Left kidney (tissue), 2 donors: ENCODE measurements around the gene NYNRIN. TPM values are rescaled to one million over a fixed set of nuclear protein-coding genes. Genes with fewer than 3 reads are reported as not detected.

Source experiments
- DNase-seq: peaks from one replicate; pipeline ENCODE4 v3.0.0-alpha.2; 2013
- polyA plus RNA-seq: library from polyadenylated mRNA; unstranded; fragments of 120-200 nt; gene quantifications from one replicate; pipeline ENCODE4 v1.2.1, GENCODE V29; 2013; ENCODE audit not compliant: insufficient read length

Gene NYNRIN
- polyA plus RNA-seq, 1 donor = 54.6 TPM

DNA sequence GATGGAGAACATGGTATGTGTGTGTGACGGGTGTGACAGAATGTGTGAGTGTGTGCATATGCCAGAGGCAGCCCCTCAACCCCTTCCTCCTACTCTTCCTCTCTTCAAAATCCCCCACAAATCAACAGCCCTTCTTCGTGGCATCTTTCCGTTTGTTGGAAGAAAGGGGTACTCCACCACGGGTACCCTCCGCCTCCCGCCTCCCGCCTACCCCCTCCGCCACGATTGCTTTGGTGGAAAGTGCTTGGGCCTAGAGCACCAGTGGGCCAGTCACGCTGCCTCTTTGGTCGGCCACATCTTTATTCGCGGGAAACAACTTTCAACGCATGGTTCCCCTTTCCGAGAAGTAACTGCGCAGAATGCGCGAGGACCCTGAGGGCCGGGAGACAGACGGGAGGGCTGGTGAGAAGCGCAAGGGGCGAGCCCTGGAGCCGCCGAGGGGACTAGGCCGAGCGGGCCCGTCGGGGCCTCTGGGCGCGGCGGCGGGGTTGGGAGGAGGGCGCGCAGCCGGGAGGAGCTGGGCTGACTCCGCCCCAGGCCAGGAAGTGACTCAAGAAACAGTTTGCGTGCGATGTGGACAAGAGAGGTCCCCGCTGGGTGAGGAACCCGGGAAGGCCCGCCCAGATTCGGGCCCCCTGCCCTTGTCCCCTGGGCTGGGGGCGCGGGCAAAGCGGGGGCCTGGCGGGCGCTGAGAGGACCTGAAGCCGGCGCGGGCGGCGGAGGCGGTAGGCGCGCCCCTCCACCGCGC lies 30.8 kb downstream of the NYNRIN start, which contains the start of the genes CBLN3 and KHNYN:
CBLN3 (minus strand) TSS at position 274 of the 748 bp plus-strand sequence. CDS start 614 bp downstream, outside the sequence.
KHNYN (plus strand) TSS at position 560 of the 748 bp plus-strand sequence. CDS start 777 bp downstream, outside the sequence.
- DNase-seq = peak; percentile 88

DNA sequence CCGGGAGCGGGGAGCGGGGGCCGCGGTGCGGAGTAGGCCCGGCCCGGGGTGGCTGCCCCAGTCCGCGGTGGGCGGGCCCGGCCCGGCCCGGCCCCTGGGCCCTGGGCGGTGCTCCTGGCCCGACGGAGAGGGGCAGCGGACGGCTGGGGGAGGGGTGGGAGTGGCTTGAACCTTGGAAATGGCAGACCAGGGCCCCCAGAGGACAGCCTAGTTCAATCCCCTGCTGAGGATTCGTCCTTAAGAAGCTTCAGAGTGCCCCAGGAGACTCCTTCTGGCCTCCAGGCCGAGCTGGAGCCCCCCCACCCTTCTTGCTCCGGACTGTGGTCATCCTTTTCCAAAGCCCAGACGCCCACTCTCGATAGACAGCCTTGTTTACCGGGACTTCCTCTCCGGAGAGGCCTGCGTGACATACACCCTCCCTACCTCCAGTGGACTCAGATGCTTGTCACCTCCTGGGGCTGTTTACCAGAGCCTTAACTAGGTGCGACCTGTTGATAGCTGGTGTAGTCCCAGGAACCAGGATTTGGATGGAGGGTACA lies 31.4 kb downstream of the NYNRIN start:
- DNase-seq = peak; percentile 69

DNA sequence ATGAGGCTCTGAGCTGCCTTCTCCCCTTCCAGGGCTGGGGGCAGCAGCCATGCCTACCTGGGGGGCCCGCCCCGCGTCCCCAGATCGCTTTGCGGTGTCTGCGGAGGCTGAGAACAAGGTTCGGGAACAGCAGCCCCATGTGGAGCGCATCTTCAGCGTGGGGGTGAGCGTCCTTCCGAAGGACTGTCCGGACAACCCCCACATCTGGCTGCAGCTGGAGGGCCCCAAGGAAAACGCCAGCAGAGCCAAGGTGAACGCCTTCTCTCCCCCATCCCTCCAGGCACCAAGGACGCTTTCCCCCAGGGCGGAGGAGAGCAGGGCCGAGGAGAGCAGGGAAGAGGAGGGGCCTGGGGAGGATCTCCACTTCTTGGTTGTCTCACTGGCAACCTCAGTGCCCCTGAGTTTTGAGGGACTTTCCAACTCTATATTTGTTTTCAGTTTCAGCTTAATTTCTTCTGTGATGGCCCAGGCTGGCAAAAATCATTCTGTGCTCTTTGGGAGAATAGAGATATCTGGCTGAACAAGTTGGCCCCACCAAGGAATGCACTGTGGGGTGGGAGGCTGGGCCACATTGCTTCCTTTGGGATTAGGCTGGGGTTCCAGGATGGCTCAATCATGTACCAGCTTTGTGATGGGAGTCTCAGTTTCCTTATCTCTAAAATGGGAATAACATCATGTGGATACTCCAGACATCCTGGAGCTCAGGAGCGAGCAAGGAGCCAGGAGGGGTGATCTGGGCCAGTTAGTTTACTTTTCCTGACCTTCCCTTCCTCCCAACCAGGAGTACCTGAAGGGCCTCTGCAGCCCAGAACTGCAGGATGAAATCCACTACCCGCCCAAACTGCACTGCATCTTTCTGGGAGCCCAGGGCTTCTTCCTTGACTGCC lies 32.1 kb downstream of the NYNRIN start:
- DNase-seq = no peak

DNA sequence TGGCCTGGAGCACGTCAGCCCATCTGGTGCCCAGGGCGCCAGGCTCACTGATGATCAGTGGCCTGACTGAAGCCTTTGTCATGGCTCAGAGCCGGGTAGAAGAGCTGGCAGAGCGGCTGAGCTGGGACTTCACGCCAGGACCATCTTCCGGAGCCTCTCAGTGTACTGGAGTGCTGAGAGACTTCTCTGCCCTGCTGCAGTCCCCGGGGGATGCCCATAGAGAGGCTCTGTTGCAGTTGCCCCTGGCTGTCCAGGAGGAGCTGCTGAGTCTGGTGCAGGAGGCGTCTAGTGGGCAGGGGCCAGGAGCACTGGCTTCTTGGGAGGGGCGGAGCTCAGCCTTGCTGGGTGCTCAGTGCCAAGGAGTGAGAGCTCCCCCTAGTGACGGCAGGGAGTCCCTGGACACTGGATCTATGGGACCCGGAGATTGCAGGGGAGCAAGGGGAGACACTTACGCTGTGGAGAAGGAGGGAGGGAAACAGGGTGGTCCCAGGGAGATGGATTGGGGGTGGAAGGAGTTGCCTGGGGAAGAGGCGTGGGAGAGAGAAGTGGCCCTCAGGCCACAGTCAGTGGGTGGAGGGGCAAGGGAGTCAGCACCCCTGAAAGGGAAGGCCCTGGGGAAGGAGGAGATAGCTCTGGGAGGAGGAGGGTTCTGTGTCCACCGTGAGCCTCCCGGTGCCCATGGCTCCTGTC lies 32.9 kb downstream of the NYNRIN start:
- DNase-seq = peak; percentile 81

DNA sequence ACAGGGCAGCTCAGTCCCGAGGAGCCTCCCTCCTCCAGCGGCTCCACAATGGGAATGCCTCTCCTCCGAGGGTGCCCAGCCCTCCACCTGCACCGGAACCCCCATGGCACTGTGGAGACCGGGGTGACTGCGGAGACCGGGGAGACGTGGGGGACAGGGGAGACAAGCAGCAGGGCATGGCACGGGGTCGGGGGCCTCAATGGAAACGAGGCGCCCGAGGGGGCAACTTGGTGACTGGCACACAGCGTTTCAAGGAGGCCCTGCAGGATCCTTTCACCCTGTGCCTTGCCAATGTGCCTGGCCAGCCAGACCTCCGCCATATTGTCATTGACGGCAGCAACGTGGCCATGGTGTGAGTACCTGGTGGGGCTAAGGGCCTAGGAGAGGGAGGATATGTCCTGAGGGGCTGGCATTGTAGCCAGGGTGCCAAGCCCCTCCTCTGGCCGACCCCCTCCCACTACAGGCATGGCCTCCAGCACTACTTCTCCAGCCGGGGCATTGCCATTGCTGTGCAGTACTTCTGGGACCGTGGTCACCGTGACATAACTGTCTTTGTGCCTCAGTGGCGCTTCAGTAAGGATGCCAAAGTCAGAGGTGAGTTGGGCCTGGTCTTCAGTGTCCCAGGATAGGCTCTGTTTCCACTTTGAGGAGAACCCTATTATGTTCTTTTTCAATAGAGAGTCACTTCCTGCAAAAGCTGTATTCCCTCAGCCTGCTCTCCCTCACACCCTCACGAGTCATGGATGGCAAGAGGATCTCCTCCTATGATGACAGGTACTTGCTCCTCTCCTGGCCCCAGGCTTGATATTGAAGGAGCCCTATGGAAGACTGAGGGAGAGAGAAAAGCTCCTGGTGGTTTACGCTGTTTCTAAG lies 33.7 kb downstream of the NYNRIN start:
- no peak for DNase-seq

DNA sequence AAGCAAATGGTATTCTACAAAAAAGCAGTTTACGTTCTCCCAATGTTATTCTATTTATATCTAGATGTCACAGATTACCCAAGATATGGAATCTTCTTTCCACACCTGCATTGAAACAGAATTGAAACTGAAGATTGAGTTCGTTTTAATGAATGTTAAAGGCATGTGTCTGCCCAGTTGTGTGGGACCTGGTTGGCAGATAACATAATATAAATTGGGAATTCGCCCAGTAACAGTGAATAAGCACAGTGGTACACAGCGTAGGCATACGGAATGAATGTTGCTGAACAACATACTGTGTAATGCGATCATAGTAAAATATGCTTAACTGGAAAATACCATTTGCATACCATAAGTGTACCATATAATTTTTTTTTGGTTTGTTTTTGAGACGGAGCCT lies 35.2 kb downstream of the NYNRIN start:
- no peak for DNase-seq

DNA sequence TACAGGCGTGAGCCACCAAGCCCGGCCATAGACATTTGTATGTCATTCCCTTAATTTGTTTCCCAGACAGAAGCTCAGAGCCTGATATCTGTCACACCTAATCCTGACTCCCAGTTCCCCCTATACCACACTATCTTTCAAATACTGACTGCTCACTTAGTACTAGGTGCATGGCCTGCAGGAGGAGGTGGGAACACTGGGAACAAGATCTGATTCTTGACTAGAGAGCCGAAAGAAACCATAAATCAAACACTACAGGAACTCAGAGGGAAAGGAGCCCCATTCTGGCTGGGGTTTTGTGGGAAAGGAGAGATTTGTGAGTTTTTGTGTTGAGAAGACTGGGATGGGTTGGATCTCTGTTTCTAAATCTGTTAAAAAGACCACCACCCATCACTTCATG lies 35.9 kb downstream of the NYNRIN start:
- DNase-seq = no peak

DNA sequence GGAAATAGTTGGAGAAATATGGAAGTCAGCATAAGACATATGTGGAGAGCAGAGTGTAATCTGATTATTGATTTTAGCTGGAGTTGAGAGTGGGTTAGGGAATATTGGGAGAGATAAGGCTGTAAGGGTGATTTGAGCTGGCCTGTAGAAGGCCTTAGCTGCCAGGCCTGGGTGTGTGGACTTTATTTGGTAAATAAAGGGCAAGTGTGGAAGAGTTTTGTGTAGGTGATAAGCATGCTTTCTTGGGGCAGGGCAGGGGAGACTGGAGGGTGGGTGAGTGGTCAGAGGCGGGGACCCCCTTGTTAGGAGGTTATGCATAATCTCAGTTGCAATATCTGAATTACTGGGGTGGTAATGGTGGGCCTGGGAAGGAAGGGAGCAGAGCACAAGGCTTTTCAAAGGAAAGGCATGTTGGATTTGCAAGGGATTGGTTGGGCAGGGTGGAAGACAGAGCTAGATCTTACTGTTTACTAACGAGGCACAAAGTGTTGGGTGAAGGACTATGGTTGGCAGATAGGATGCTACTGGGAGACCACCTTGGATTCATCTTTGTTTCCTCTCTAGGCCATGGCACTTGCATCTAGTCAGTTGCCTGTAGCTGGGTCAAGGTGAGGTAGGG lies 36.5 kb downstream of the NYNRIN start:
- DNase-seq = no peak

DNA sequence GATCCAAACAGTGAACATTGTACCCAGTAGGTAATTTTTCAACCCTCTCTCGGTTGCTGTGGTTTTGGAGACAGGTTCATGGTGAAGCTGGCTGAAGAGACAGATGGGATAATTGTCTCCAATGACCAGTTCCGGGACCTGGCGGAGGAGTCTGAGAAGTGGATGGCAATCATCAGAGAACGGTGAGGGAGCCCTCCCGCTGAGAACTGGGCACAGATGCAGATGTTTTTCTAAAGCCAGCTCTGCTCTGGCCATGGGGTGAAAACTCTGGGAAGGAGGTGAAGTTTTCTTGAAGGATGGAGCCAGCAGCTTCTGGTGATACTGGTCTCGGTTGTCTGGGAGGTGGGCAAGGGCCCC lies 37.2 kb downstream of the NYNRIN start:
- DNase-seq = no peak

DNA sequence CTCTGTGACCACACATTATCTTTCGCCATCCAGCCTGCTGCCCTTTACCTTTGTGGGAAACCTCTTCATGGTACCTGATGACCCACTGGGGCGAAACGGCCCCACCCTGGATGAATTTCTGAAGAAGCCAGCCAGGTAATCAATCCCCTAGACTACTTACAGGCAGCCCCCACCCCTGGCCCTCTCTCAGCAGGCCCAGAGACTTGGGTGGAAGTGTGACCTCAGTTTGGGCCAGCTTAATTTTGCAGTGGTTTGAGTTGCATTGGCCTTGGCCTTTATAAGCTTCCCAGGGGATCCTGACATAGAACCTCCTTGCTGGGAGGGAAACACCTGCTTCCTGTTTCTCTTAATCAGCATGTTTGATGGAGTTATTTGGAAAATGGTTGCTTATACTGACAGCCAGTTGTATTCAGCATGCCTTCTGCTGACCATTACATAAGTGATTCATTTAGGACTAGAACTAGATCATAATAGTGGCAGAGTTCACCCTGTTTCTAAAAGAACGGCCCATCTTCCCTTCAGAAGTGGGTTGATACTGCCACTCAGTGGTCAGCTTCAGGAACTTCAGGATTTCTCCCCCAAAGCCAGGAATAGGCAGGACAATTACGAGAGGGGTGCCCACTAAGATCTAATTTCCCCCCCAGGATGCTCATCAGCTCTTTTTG lies 37.7 kb downstream of the NYNRIN start:
- DNase-seq = peak; percentile 70

DNA sequence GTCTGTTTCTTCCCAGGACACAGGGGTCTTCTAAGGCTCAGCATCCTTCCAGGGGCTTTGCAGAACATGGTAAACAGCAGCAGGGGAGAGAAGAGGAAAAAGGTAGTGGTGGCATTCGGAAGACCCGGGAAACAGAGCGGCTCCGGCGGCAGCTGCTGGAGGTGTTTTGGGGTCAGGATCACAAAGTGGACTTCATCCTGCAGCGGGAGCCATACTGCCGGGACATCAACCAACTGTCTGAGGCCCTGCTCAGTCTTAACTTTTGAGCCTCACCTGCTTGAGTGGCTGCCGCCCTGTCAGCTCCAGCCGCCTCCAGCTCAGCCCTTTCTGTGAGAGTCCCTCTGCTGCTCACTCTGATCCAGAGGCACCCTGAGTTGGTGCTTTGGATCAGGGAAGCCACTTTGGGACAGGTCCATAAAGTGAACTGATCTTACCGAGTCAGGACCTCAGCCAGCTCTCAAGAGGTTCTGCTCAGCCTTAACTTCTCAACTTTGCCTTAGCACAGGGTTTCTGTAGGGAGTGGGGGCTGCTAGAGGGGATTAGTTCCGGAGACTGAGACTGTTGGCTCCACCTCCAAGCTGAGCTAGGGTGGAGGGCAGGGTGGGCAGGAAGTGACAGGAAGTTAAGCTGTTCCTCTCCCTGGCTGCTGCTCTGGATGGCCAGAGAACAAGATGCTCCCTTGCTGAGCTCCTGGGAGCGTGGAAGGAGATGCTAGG lies 38.4 kb downstream of the NYNRIN start:
- DNase-seq = no peak

DNA sequence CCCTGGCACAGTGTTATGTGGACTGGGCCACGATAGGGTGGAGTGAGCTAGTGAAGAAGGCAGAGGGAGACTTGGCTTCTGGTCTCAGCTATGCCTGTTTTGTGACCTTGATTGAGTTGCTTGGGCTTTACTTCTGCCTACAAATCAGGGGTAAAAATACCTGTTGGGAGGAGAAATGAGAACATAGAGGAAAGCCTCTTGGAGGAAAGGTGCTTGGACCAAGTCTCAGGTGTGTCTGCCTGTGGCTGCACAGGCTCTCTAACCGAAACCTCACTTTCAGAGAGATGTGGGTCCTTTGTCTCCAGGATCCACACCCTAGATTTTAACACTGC lies 38.9 kb downstream of the NYNRIN start:
- DNase-seq = no peak

DNA sequence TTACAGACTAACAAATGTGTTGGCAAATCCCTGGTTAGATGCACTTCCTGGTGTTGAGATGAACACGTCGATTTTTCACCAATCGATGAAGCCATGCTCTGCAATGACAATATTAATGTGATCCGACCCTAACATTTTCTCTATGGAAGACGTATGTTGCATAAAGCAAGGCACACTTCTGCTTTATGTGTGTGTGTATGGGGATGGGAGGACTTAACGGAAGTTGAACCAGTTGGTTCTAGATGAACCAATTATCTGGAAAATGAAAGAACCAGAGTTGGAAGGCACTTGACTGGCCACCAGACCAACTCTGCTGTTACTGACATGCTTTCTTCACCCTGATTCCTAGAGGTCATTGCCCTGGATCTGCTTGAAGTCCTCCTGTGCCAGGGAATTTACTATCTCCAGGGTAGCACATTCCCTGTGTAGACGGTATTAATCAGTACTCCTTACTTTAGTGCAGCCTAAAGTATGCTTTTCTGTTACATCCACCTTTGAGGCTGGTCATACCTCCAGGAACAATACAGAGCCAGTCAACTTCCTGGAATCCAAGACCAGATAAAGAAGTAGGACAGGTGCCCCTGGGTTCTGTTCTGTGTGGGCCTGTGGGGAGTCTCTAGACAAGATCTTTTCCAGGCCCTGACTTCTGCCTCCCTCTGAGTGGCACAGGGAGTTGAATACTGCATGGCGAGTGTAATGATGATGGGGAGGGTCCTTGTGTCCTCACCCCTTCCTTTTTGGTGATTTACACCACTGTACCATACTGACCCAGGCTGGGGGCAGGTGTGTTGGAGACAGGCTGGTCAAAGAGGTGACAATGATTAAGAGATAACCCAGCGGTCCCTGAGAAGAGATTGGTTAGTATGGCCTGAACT lies 39.7 kb downstream of the NYNRIN start:
- DNase-seq = no peak

DNA sequence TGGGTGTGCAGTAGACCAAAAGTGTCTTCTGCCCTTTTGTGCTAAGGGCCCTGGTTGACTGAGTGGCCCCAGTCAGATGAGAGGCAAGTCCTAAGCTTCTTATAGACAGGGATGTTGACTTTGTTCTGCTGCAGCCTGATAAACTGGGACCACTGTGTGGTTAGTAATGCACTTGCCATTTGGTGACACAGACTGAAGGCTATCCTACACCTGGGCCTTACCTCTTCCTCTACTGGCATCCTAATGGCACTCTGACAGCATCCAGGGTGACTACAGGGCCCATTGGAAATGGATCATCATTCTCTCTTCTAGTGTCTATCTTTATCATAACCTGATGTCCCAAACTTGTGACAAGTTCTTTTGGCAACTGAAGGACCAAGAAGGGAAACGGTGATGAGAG lies 40.5 kb downstream of the NYNRIN start:
- DNase-seq = no peak

DNA sequence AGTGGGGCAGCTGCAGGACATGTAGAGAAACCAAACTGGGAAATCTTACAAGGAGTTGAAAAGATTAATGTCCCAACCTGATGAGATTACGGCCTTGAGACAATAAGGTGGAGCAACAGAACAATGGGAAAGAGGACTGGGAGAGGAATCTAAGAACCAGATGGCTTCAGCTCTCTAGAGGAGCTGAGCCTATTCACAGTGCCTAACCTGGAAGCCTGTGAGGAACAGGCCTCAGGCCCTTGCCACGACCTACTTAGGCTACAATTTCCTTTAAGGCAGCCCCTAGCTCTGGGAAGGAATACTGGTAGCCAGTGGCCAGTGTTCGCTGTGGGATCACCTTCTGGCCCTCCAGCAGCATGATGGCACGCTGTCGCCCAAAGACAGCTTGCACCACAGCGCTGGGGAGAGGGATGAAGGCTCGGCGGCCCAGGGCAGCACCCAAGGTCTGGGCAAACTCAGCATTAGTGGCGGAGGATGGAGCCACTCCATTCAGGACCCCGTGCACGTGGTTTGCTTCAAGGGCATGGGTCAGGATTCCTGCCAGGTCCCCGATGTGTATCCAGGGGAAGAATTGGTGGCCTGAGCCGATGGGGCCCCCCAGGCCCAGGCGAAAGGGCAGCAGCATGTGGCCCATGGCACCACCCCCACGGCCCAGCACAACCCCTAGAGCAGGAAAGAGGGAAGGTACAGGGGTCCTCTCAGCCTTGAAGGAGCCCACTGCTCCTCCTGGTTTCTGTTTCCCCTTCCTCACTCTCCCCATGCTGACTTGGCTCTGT lies 41.2 kb downstream of the NYNRIN start:
- no peak for DNase-seq

DNA sequence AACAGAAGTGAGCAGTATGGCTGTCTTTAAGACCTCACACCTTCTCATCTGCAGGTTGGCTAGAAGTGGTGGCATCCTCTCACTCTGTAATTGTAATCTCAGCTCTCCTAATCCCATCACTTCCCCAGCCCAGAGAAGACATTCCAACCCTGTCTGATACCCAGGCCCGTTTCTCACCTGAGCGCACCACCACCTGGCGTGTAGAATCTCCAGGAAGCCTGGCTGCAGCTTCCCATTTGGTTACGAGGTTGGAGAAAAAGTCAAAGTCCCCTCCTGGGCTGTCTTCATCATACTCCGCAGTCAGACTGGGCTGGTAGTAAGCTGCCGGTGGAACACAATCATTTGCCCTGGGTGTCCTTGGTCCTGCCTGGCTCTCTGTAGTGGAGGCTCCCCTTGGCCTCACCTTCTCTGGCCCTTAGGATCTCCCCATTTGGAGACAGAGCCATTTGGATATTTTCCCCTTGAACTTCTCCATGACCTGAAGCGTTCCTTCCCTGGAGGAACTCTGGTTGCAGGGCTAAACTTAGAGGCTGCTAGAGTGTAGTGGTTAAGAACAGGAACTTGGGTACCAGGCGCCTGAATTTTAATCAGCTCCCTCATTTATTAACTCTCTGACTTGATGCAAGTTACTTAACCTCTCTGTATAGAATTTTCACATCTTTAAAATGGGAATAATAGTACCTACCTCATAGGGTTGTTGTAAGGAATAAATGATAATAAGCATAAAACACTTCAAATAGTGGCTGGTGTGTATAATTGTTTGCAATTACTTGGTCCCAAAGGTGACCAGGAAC lies 42.0 kb downstream of the NYNRIN start:
- DNase-seq = no peak

DNA sequence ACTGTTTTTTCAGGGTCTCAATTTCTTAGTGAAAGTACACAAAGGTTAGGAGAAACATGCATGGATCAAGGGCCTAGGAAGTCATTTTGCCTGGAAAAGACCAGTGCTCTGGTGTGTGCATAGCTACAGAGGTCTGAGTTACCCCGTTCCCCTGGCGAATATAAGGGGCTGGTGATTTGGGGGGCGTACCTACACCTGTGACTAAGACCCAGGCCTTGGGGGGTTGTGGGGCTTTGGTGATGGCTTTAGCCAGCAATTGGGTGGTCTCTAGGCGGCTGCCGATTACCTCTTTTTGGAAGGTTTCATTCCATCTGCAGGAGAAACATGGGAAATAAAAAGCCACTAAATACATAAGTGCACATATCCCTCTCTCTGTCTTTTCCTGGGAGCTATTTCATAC lies 42.7 kb downstream of the NYNRIN start:
- no peak for DNase-seq
